Gastrocnemius medialis (tissue), 4 donors: ENCODE measurements around the gene DENND2D.

ENCODE experiments used
- POLR2A ChIP-seq, 2 donors: fragments of 450-650 bp; IDR thresholded peaks; one replicate each; pipeline ENCODE4 v1.6.1; 2017; ENCODE audit warnings: antibody characterized with exemption in 2 of 2, mild to moderate bottlenecking in 2 of 2, moderate library complexity in 2 of 2
- TF ChIP-seq, protein P1 (sequence below), 5 experiments: fragments of 450-650 bp in 3 of 5; fragments of 200-600 bp in 2 of 5; sonication (generic) in 2 of 5; IDR thresholded peaks in 4 of 5; conservative IDR thresholded peaks in 1 of 5; 1 replicate in 4 of 5; 2 replicates in 1 of 5; pipeline ENCODE4 v1.5.1; 2016 to 2019; ENCODE audit warnings: antibody characterized with exemption in 5 of 5, mild to moderate bottlenecking in 3 of 5, moderate library complexity in 3 of 5

DNA sequence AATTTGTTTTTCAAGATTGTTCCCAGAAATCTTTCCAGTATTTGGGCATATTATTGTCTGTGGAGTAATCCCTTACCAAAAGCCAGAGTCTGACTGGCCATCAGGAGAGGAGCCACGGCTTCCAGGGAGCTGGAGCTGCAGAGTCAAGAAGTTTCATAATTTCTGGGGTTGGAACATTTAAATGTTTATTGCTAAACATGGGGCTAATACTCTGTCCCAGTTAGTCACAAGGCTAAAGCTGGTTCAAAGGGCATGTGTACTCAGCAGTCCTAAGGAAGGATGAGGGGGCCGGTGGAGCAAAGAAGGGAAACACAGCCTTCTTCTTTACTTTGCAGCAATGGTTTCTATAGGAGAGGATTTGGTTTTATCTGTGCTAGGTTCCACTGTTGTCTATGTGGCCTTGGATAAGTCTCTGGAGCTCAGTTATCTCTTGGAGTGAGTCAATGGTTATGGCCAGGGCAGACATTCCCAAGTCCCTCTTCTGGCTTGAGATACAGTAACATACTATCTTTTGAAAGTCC is 9.5 kb downstream of the DENND2D start:
- TF ChIP-seq POLR2A (IDR thresholded peaks at IDR 0.05) = no peak
- TF ChIP-seq, protein P1, sequence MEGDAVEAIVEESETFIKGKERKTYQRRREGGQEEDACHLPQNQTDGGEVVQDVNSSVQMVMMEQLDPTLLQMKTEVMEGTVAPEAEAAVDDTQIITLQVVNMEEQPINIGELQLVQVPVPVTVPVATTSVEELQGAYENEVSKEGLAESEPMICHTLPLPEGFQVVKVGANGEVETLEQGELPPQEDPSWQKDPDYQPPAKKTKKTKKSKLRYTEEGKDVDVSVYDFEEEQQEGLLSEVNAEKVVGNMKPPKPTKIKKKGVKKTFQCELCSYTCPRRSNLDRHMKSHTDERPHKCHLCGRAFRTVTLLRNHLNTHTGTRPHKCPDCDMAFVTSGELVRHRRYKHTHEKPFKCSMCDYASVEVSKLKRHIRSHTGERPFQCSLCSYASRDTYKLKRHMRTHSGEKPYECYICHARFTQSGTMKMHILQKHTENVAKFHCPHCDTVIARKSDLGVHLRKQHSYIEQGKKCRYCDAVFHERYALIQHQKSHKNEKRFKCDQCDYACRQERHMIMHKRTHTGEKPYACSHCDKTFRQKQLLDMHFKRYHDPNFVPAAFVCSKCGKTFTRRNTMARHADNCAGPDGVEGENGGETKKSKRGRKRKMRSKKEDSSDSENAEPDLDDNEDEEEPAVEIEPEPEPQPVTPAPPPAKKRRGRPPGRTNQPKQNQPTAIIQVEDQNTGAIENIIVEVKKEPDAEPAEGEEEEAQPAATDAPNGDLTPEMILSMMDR (IDR thresholded peaks at IDR 0.05 in 4 of 5, conservative IDR thresholded peaks at IDR 0.05 in 1 of 5) = no peak
